Measurements from ENCODE around the gene MMP14. TPM values are rescaled to one million over a fixed set of nuclear protein-coding genes. Genes with fewer than 3 reads are reported as not detected.

MMP14 gene
- total RNA-seq, 2 experiments from 2014 or later = 2.8 to 9.0 TPM

- intact Hi-C loops (cut with micrococcal nuclease; ENCODE audit: unreplicated experiment) = no loop called here
- Histone ChIP-seq H4K20me1 (ENCODE audit: insufficient read depth, low read length) (no peaks in the 10 kb centered on the region), H3K4me1 (ENCODE audit: insufficient read depth, low read length, poor library complexity, severe bottlenecking) (peaks cover 50% of the 10 kb centered on the region), H3K79me2 (ENCODE audit: insufficient read depth, low read depth, low read length) (peaks cover 25% of the 10 kb centered on the region), H2AFZ (ENCODE audit: low read length) (peak within 1 kb of the TSS; percentile 76; the same call in 1 of the 2 replicates), H3K4me2 (ENCODE audit: low read length) (peak within 1 kb of the TSS; percentile 93), H3K27ac (ENCODE audit: low read depth, low read length, poor library complexity, severe bottlenecking) (peak within 1 kb of the TSS; percentile 69), H3K4me3 (ENCODE audit: low read depth, low read length, poor library complexity, severe bottlenecking) (peak within 1 kb of the TSS; percentile 74), H3K9me3 (ENCODE audit: low read length) (no peaks in the 10 kb centered on the region), H3K9me2 (ENCODE audit: insufficient read depth, low read length) (no peaks in the 10 kb centered on the region), H3K36me3 (ENCODE audit: insufficient read depth, low read length) (peaks cover 37% of the 10 kb centered on the region)
- DNase-seq (ENCODE audit: low spot score) = peak; percentile 96
- POLR2A ChIA-PET = interaction anchor here (0.7 to 2.1 kb wide), 15 partner anchors 9 to 489 kb away, joined by 3 to 12 read pairs (median 4); partner anchors contain the start of gene OXA1L
- CTCF ChIA-PET (ENCODE audit: unreplicated experiment) = interaction anchor here (0.6 to 1.5 kb wide), 6 partner anchors 10 to 172 kb away, joined by 3 to 13 read pairs (median 4); no protein-coding TSS in a partner anchor
- TF ChIP-seq CTCF (conservative IDR thresholded peaks at IDR 0.05; ENCODE audit: low read length) (no peak), EZH2phosphoT487 (IDR thresholded peaks at IDR 0.05; ENCODE audit: borderline replicate concordance, low read depth, low read length) (no peak)
- BruUV-seq (replicated peaks) = no TSS peak
These were observed 6.5 kb upstream of the MMP14 start, which contains the start of gene MRPL52 for GRCh38 chr14:22829661-22830442. Gene MRPL52, plus strand, starts transcription at chr14:22829887. Its CDS starts 26 bp downstream, at chr14:22829913.

GRCh38 chr14:22830443-22831010, 5.9 kb upstream of the MMP14 start:
- Histone ChIP-seq H3K27ac (ENCODE audit: low read depth, low read length, poor library complexity, severe bottlenecking) (peak overlapping the region; percentile 69), H3K9me3 (ENCODE audit: low read length) (no peaks in the 10 kb centered on the region), H4K20me1 (ENCODE audit: insufficient read depth, low read length) (no peaks in the 10 kb centered on the region), H3K4me1 (ENCODE audit: insufficient read depth, low read length, poor library complexity, severe bottlenecking) (peaks cover 45% of the 10 kb centered on the region), H3K79me2 (ENCODE audit: insufficient read depth, low read depth, low read length) (peaks cover 25% of the 10 kb centered on the region), H2AFZ (ENCODE audit: low read length) (peak overlapping the region; percentile 76; the same call in 1 of the 2 replicates), H3K36me3 (ENCODE audit: insufficient read depth, low read length) (peaks cover 44% of the 10 kb centered on the region), H3K4me3 (ENCODE audit: low read depth, low read length, poor library complexity, severe bottlenecking) (peak overlapping the region; percentile 74), H3K9me2 (ENCODE audit: insufficient read depth, low read length) (no peaks in the 10 kb centered on the region), H3K4me2 (ENCODE audit: low read length) (peak overlapping the region; percentile 93)
- DNase-seq (ENCODE audit: low spot score) = peak; percentile 43
- BruUV-seq (replicated peaks) = TSS peak; percentile 78
- intact Hi-C loops (cut with micrococcal nuclease; ENCODE audit: unreplicated experiment) = no loop called here
- no peak for TF ChIP-seq CTCF (conservative IDR thresholded peaks at IDR 0.05; ENCODE audit: low read length)
- TF ChIP-seq EZH2phosphoT487 (IDR thresholded peaks at IDR 0.05; ENCODE audit: borderline replicate concordance, low read depth, low read length) = no peak
- ChIA-PET POLR2A (interaction anchor here (0.7 to 1.8 kb wide), 14 partner anchors 8 to 489 kb away, joined by 3 to 12 read pairs (median 4); partner anchors contain the start of gene OXA1L), CTCF (ENCODE audit: unreplicated experiment) (interaction anchor here (0.6 to 1.5 kb wide), 6 partner anchors 11 to 173 kb away, joined by 3 to 13 read pairs (median 4); no protein-coding TSS in a partner anchor)
